Dendritic cell treated with granulocyte-macrophage colony-stimulating factor and Interleukin-4, amounts not matched to agents 40 ng/mL and 50 ng/mL, for 4 days (primary cell): Measurements from ENCODE around the gene CTBP2.
"Not testable (repeated sequence)": the region's sequence is repeated elsewhere in the genome, so short reads cannot be mapped to it uniquely, and the experiment has no call there.

Experiments
- H3K27ac Mint-ChIP-seq: one replicate; pipeline ENCODE4 v1.8.0; 2022; ENCODE audit warnings: mild to moderate bottlenecking, mixed read lengths
- H3K27me3 Mint-ChIP-seq: one replicate; pipeline ENCODE4 v1.8.0; 2022; ENCODE audit warnings: mild to moderate bottlenecking, mixed read lengths
- H3K36me3 Mint-ChIP-seq: one replicate; pipeline ENCODE4 v1.8.0; 2022; ENCODE audit warnings: low read depth, mixed read lengths
- H3K4me1 Mint-ChIP-seq: one replicate; pipeline ENCODE4 v1.8.0; 2022; ENCODE audit warnings: low read depth, mixed read lengths
- H3K4me3 Mint-ChIP-seq: one replicate; pipeline ENCODE4 v1.8.0; 2022; ENCODE audit warnings: mild to moderate bottlenecking, moderate library complexity, mixed read lengths
- H3K9me3 Mint-ChIP-seq: one replicate; pipeline ENCODE4 v1.8.0; 2022; ENCODE audit warnings: mixed read lengths
- intact Hi-C: fragments of 100-400 bp; cut with micrococcal nuclease; formaldehyde crosslinking; loops from one replicate; pipeline ENCODE4 v1.15.0; 2022

Gene CTBP2

GRCh38 chr10:125169915-125170314 lies 9.6 kb upstream of the CTBP2 start:
- H3K4me3 Mint-ChIP-seq = no peak overlapping the region
- intact Hi-C loops = loop anchor here (10.0 kb wide), 1 partner anchor 175 kb away; no protein-coding TSS in a partner anchor
- no peaks in the 10 kb centered on the region for H3K36me3 Mint-ChIP-seq
- no peaks in the 10 kb centered on the region for H3K9me3 Mint-ChIP-seq
- peaks cover 14% of the 10 kb centered on the region for H3K27me3 Mint-ChIP-seq
- no peak overlapping the region for H3K27ac Mint-ChIP-seq
- H3K4me1 Mint-ChIP-seq = peaks cover 6% of the 10 kb centered on the region

DNA sequence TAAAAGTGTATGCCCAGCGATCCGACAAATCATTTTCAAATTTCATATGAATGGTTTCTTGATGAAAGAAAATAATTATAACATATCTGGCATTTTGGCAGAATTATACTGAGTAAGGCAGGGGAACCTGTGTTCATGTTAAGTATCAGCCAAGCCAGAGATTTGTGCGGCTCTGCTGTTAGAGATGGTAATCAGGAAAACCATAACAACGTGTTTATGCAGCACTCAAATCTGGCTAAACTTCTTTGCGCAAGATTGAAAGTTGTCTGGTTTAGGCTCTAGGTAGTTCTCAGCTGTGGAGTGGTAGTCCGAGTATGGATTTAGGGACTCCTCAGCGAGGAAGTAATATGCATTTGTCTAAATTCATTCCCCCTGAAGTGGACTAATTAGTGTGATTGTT lies 8.9 kb upstream of the CTBP2 start:
- Mint-ChIP-seq H3K27me3 (peaks cover 9% of the 10 kb centered on the region), H3K4me1 (peaks cover 3% of the 10 kb centered on the region), H3K9me3 (no peaks in the 10 kb centered on the region), H3K36me3 (no peaks in the 10 kb centered on the region), H3K27ac (no peak overlapping the region), H3K4me3 (no peak overlapping the region)
- intact Hi-C loops = loop anchor here (10.0 kb wide), 1 partner anchor 176 kb away; no protein-coding TSS in a partner anchor

- no peaks in the 10 kb centered on the region for H3K4me1 Mint-ChIP-seq
- no peak overlapping the region for H3K4me3 Mint-ChIP-seq
- peaks cover 23% of the 10 kb centered on the region for H3K27me3 Mint-ChIP-seq
- intact Hi-C loops = loop anchor here (10.0 kb wide), 1 partner anchor 178 kb away; no protein-coding TSS in a partner anchor
- H3K27ac Mint-ChIP-seq = no peak overlapping the region
- H3K9me3 Mint-ChIP-seq = no peaks in the 10 kb centered on the region
- H3K36me3 Mint-ChIP-seq = no peaks in the 10 kb centered on the region
Observed at GRCh38 chr10:125166658-125167057, 6.3 kb upstream of the CTBP2 start.

DNA sequence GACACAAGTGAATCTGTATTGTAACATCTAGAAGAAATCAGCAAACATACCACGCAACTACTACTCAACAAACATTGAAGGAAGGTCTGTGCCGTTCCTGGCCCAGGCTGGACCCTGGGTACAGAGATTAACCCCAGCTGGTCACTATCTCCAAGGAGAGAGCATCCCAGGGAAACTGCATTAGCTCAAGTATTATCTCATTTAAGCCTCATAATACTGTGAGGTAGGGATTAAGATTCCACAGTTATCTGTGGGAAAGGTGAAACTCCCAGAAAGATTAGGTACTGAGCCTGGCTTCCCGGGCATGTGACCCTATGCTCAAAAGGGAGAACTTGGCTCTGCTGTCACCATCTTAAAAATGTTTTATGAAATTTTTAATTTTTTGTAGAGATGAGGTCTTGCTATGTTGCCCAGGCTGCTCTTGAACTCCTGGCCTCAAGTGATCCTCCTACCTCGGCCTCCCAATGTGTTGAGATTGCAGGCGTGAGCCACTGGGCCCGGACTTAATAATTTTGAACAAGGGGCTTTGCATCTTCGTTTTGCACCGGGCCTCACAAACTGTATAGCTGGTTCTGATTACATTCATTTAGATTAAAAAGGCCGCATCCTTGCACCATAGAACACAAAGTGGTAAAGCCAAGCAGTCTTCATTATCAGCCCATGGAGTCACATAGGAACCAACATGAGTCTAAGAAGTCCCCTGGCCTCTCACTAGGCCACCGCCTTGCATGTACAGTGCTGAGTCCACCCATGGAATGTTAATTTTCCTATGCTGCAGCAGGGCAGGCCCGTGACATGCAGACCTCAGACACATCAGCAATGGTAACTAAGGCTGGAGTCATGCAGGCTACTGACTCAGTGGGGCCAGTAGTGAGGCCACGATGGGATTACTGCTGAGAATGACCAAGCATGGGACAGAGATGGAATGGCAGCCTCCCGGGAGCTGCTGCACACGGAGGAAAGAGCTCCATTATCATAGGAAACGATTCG lies 5.5 kb upstream of the CTBP2 start:
- Mint-ChIP-seq H3K27me3 (peaks cover 23% of the 10 kb centered on the region), H3K4me3 (no peak overlapping the region), H3K9me3 (no peaks in the 10 kb centered on the region), H3K36me3 (no peaks in the 10 kb centered on the region), H3K27ac (no peak overlapping the region), H3K4me1 (no peaks in the 10 kb centered on the region)
- intact Hi-C loops = loop anchor here (10.0 kb wide), 1 partner anchor 179 kb away; no protein-coding TSS in a partner anchor

GRCh38 chr10:125164421-125164820 lies 4.1 kb upstream of the CTBP2 start:
- intact Hi-C loops = loop anchor here (5.0 to 10.0 kb wide), 3 partner anchors 117 to 658 kb away; partner anchors contain the start of genes BCCIP and UROS
- no peaks in the 10 kb centered on the region for H3K9me3 Mint-ChIP-seq
- no peaks in the 10 kb centered on the region for H3K4me1 Mint-ChIP-seq
- H3K4me3 Mint-ChIP-seq = no peak overlapping the region
- no peak overlapping the region for H3K27ac Mint-ChIP-seq
- no peaks in the 10 kb centered on the region for H3K36me3 Mint-ChIP-seq
- peaks cover 20% of the 10 kb centered on the region for H3K27me3 Mint-ChIP-seq

DNA sequence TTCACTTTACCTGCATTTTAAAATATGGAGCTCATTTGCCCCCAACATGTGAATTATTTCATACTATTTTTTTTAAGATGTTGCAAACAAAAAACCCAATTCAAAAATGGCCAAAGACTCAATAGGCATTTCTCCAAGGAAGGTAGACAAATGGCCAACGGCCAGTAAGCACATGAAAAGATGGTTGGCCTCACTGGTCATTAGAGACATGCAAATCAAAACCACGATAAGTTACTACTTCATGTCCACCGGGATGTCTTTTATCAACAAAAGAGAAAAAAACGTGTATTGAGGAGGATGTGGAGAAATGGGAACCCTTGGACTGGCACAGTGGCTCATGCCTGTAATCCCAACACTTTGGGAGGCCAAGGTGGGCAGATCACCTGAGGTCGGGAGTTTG lies 3.4 kb upstream of the CTBP2 start:
- intact Hi-C loops = loop anchor here (5.0 to 10.0 kb wide), 3 partner anchors 117 to 658 kb away; partner anchors contain the start of genes BCCIP and UROS
- H3K4me3 Mint-ChIP-seq = no peak overlapping the region
- H3K4me1 Mint-ChIP-seq = no peaks in the 10 kb centered on the region
- no peak overlapping the region for H3K27ac Mint-ChIP-seq
- H3K9me3 Mint-ChIP-seq = no peaks in the 10 kb centered on the region
- H3K36me3 Mint-ChIP-seq = no peaks in the 10 kb centered on the region
- peaks cover 19% of the 10 kb centered on the region for H3K27me3 Mint-ChIP-seq

DNA sequence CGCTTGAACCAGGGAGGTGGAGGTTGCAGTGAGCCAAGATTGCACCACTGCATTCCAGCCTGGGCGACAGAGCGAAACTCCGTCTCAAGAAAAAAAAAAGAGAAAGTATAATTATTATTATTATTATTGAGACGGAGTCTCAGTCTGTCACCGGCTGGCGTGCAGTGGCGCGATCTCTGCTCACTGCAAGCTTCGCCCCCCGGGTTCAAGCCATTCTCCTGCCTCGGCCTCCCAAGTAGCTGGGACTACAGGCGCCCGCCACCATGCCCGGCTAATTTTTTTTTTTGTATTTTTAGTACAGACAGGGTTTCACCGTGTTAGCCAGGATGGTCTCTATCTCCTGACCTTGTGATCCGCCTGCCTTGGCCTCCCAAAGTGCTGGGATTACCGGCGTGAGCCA lies 2.9 kb upstream of the CTBP2 start:
- not testable (repeated sequence) for H3K4me1 Mint-ChIP-seq, H3K36me3 Mint-ChIP-seq, H3K4me3 Mint-ChIP-seq, H3K9me3 Mint-ChIP-seq, H3K27ac Mint-ChIP-seq
- H3K27me3 Mint-ChIP-seq = peaks cover 19% of the 10 kb centered on the region
- intact Hi-C loops = loop anchor here (5.0 to 10.0 kb wide), 3 partner anchors 116 to 659 kb away; partner anchors contain the start of genes BCCIP and UROS

DNA sequence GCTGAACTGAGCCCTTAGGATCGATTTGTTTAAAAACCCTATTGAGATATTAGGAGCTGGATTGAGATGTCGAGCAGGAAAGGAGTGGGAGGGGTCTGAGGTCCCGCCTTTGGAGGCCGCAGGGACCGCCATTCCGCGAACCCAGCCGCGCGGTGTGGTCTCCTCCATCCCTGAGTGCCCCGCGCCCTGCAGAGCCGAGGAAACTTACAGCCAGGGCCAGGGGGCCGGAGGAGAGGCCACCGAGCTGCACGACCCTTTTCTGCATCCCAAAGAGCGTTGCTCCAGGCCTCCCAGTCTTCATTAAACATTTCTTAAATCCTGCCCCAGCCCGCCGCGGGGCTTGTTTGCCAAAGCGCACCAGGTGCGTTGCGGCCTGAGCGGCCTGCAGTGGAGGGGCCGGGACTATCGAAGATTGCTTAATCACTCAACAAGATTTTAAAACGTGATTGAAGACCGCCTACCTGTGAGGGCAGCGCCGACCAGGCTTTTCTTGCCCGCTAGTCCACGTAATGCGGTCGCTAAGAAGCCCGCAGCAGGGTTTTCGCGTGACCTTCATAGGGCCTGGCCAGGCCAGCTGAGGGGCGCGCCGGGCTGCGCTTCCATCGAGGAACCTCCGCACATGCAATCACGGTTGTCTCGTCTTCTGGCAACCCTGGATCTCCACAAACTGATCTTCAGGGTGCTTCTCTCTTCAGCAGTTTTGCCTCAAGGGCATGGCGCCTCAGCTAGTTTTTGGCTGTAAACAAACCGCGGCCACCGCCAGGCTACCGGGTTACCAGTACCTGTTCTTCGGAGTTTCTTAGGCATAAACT lies 2.0 kb upstream of the CTBP2 start:
- intact Hi-C loops = loop anchor here (5.0 to 10.0 kb wide), 3 partner anchors 115 to 660 kb away; partner anchors contain the start of genes BCCIP and UROS
- no peaks in the 10 kb centered on the region for H3K9me3 Mint-ChIP-seq
- peak overlapping the region; percentile 87 for H3K4me3 Mint-ChIP-seq
- peaks cover 19% of the 10 kb centered on the region for H3K27me3 Mint-ChIP-seq
- peaks cover 6% of the 10 kb centered on the region for H3K4me1 Mint-ChIP-seq
- peak overlapping the region; percentile 89 for H3K27ac Mint-ChIP-seq
- no peaks in the 10 kb centered on the region for H3K36me3 Mint-ChIP-seq

DNA sequence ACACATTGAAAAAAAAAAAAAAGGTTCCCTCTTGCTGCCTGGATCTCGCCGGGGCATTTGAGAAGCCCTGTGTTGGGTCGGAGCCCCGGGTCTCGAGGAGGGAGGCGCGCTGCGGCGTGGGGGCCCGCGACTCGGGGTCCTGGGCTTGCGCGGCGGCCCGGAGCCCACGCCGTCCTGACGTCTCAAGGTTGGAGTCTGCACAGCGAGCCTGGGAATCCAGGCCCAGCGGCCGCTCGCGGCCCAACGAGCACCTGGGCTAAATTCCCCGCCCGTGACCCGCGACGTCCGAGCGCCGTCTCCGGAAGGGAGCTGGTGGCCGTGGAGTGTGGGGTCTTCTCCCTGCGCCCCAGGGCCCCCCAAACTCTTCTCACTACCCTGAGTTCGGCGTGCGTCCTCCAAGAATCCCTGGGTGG lies 1.4 kb upstream of the CTBP2 start:
- H3K36me3 Mint-ChIP-seq = no peaks in the 10 kb centered on the region
- H3K4me3 Mint-ChIP-seq = peak overlapping the region; percentile 87
- H3K9me3 Mint-ChIP-seq = no peaks in the 10 kb centered on the region
- H3K4me1 Mint-ChIP-seq = peaks cover 12% of the 10 kb centered on the region
- peak overlapping the region; percentile 89 for H3K27ac Mint-ChIP-seq
- H3K27me3 Mint-ChIP-seq = peaks cover 19% of the 10 kb centered on the region
- intact Hi-C loops = loop anchor here (5.0 to 10.0 kb wide), 3 partner anchors 114 to 661 kb away; partner anchors contain the start of genes BCCIP and UROS

GRCh38 chr10:125160856-125161706 lies 718 bp upstream of the CTBP2 start:
- Mint-ChIP-seq H3K27ac (peak overlapping the region; percentile 89), H3K36me3 (no peaks in the 10 kb centered on the region), H3K27me3 (peaks cover 19% of the 10 kb centered on the region), H3K4me1 (peaks cover 14% of the 10 kb centered on the region), H3K4me3 (peak overlapping the region; percentile 87), H3K9me3 (no peaks in the 10 kb centered on the region)
- intact Hi-C loops = loop anchor here (5.0 to 10.0 kb wide), 3 partner anchors 114 to 661 kb away; partner anchors contain the start of genes BCCIP and UROS

DNA sequence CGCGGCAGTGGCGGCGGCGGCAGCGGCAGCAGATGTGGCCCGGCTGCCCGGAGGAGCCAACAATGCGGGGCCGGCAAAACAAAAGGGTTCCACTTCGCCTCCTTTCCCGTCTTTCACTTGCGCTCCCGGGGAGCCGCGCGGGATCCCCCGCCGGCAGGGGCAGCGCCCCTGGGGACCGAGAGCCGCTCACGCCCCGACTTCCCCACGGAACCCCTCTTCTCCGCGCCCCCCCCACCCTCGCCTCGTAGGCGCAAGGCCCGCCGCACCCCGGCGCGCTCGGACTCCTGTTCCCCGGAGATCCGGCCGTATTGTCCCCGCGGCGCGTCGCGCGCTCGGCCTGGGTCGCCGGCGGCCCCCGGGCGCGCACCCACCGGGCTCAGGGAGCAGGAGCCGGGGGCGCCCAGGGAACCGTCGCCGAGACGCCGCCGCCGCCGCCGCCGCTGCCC lies 854 bp downstream of the CTBP2 start:
- peak overlapping the region; percentile 89 for H3K27ac Mint-ChIP-seq
- H3K9me3 Mint-ChIP-seq = no peaks in the 10 kb centered on the region
- peaks cover 19% of the 10 kb centered on the region for H3K27me3 Mint-ChIP-seq
- H3K36me3 Mint-ChIP-seq = no peaks in the 10 kb centered on the region
- intact Hi-C loops = loop anchor here (2.0 to 10.0 kb wide), 3 partner anchors 97 to 561 kb away; no protein-coding TSS in a partner anchor
- peak overlapping the region; percentile 87 for H3K4me3 Mint-ChIP-seq
- peaks cover 29% of the 10 kb centered on the region for H3K4me1 Mint-ChIP-seq

DNA sequence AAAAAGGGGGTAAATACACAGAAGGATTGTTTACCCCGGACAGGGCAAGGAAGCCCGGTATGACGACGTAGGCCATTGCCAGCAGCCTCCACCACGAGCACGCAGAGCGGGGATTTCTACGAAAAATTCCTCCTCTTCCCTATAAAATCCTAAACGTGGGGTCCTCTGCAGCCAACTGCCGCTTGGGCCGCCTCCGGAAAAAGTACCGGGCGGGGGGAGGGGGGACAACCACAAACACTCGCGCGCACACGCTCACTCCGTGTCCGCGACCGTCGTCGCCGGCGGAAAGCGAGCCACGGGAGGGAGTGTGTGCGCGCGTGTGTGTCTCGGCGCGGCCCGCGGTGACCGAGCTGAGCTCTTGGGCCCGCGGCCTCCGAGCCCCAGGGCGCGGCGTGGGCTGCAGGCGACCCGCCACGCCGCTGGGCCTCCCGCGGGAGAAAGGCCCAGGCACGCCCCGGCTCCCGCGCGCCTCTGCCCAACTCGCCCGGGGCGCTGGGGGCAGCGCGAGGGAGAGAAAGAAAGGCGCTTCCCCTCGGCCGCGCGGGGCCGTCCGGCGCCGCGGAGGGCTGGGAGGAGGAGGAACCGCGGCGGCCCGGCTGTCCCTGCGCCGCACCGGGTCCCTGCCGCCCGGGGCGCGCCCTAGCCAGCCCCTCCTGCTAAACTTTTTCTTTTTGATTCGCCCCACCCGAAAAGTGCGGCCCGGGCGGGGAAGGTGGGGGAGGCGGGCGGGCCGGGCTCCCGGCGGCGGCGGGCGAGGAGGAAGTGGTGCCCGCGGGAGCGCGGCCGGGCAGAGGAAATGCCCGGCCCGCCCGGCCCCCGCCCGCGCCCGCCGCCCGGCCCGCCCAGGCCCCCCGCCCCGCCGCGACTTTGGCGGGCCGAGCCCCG lies 1.5 kb downstream of the CTBP2 start:
- Mint-ChIP-seq H3K4me3 (peak overlapping the region; percentile 87), H3K9me3 (no peaks in the 10 kb centered on the region), H3K4me1 (peaks cover 36% of the 10 kb centered on the region), H3K36me3 (no peaks in the 10 kb centered on the region), H3K27me3 (peaks cover 13% of the 10 kb centered on the region), H3K27ac (peak overlapping the region; percentile 89)
- intact Hi-C loops = loop anchor here (1.0 to 10.0 kb wide), 4 partner anchors 11 to 562 kb away; no protein-coding TSS in a partner anchor
